Activated naive CD8-positive, alpha-beta T cell treated with anti-CD3 and anti-CD28 coated beads for 36 hours (primary cell): Measurements from ENCODE around the gene ARID5B. TPM values are rescaled to one million over a fixed set of nuclear protein-coding genes. Genes with fewer than 3 reads are reported as not detected.

Experiments
- DNase-seq: peaks from one replicate; pipeline ENCODE4 v3.0.0; 2021
- H3K27ac Mint-ChIP-seq: one replicate; pipeline ENCODE4 v1.8.0; 2022; ENCODE audit warnings: mild to moderate bottlenecking, moderate library complexity, mixed read lengths
- H3K27me3 Mint-ChIP-seq: one replicate; pipeline ENCODE4 v1.8.0; 2022; ENCODE audit warnings: mild to moderate bottlenecking, mixed read lengths
- H3K36me3 Mint-ChIP-seq: one replicate; pipeline ENCODE4 v1.8.0; 2021; ENCODE audit warnings: mild to moderate bottlenecking, mixed read lengths
- H3K4me1 Mint-ChIP-seq: one replicate; pipeline ENCODE4 v1.8.0; 2021; ENCODE audit warnings: mixed read lengths
- H3K4me3 Mint-ChIP-seq: one replicate; pipeline ENCODE4 v1.8.0; 2022; ENCODE audit warnings: mild to moderate bottlenecking, moderate library complexity, mixed read lengths
- H3K9me3 Mint-ChIP-seq: one replicate; pipeline ENCODE4 v1.8.0; 2022; ENCODE audit warnings: mixed read lengths
- total RNA-seq, 2 experiments: library from RNA; stranded (reverse); gene quantifications; one replicate each; pipeline ENCODE4 v1.2.3, GENCODE V29; 2021

The ARID5B gene
- total RNA-seq, 2 experiments from 2014 or later: 16.5 to 17.1 TPM

DNA sequence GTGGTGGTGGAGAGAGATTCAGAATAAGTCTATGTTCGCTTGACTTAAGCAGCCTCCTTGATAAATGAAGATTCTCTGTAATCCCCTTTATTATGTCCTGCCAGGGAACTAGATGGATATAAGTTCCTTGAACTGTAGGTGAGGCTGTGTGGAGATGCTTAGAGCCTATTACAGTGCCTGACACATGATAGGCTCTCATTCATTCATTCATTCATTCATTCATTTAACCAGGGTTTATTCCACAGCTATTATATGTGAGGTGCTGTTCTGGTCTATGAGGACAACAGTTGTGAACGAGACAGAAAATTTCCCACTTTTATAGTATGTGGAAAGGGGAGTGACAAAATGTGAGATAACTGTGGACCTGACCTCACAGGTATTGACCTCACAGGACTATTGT is 105.6 kb downstream of the ARID5B start:
- Mint-ChIP-seq H3K27ac (no peak overlapping the region), H3K36me3 (peaks cover 83% of the 10 kb centered on the region), H3K9me3 (peaks cover 3% of the 10 kb centered on the region), H3K4me3 (no peak overlapping the region), H3K4me1 (peaks cover 35% of the 10 kb centered on the region), H3K27me3 (no peaks in the 10 kb centered on the region)
- no peak for DNase-seq

- no peak overlapping the region for H3K4me3 Mint-ChIP-seq
- DNase-seq: no peak
- H3K27me3 Mint-ChIP-seq: no peaks in the 10 kb centered on the region
- peaks cover 34% of the 10 kb centered on the region for H3K4me1 Mint-ChIP-seq
- no peak overlapping the region for H3K27ac Mint-ChIP-seq
- H3K36me3 Mint-ChIP-seq: peaks cover 82% of the 10 kb centered on the region
- peaks cover 3% of the 10 kb centered on the region for H3K9me3 Mint-ChIP-seq
These were observed 106.7 kb downstream of the ARID5B start for GRCh38 chr10:62008196-62008595.

- Mint-ChIP-seq H3K9me3 (peaks cover 4% of the 10 kb centered on the region), H3K27me3 (no peaks in the 10 kb centered on the region), H3K36me3 (peaks cover 79% of the 10 kb centered on the region), H3K27ac (no peak overlapping the region), H3K4me3 (no peak overlapping the region), H3K4me1 (peaks cover 32% of the 10 kb centered on the region)
- no peak for DNase-seq
These were observed 107.4 kb downstream of the ARID5B start for GRCh38 chr10:62008946-62009345.

DNA sequence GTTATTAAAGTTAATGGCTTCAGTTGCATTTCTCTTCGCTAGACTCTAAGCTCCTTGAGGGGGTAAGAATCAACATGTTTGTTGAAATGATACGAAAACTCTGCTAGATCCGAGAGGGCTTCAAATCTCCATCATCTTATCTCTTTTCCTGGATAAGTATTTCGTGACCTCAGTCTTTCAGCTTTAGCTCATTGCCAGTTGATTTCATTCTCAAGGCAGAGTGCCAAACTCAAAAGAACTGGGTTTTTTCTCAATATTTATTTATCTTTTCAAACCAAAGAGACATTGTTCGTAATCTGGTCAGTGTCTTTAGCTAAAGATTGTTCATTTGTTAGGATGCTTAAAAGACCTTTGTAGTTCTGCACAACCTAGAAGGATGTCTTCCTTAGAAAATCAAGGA is 108.9 kb downstream of the ARID5B start:
- DNase-seq: no peak
- H3K27me3 Mint-ChIP-seq: no peaks in the 10 kb centered on the region
- peaks cover 4% of the 10 kb centered on the region for H3K9me3 Mint-ChIP-seq
- peaks cover 29% of the 10 kb centered on the region for H3K4me1 Mint-ChIP-seq
- H3K27ac Mint-ChIP-seq: no peak overlapping the region
- H3K4me3 Mint-ChIP-seq: no peak overlapping the region
- H3K36me3 Mint-ChIP-seq: peaks cover 75% of the 10 kb centered on the region

DNA sequence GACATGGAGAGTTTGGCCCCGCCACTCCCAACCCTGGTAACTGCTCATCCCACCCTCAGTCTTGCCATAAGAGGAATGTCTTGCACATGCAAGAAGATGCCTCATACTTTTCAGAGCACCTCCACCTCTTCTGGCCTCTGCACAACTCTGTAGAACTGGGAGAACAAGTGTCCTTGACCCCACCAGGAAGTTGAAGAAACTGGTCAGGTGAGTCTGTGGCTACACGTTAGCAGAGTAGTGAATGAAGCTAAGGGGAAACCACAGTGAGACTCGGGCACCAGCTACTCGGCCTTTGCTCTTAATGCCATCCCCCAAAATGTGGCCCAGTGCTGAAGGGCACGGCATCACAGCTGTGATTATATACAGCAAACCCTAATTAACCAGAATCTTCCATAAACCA is 110.1 kb downstream of the ARID5B start:
- H3K27ac Mint-ChIP-seq: no peak overlapping the region
- peaks cover 22% of the 10 kb centered on the region for H3K4me1 Mint-ChIP-seq
- peaks cover 70% of the 10 kb centered on the region for H3K36me3 Mint-ChIP-seq

DNA sequence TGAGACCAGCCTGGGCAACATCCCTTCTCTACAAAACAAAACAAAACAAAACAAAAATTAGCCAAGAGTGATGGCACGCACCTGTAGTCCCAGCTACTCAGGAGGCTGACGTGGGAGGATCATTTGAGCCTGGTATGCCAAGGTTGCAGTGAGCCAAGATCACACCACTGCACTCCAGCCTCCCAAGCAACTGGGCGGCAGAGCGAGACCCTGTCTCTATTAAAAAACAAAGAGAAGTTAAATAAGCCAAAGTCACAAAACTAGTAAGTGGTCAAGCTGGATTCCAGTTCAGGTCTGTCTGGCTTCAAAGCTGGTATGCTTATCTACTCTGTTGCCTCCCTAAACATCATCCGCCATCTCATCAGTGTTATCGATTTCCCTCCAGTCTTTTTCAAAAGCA is 110.8 kb downstream of the ARID5B start:
- Mint-ChIP-seq H3K36me3 (peaks cover 66% of the 10 kb centered on the region), H3K4me3 (no peak overlapping the region), H3K27me3 (no peaks in the 10 kb centered on the region), H3K27ac (no peak overlapping the region), H3K9me3 (peaks cover 1% of the 10 kb centered on the region), H3K4me1 (peaks cover 20% of the 10 kb centered on the region)
- no peak for DNase-seq

More for the DNA sequence above, 110.1 kb downstream of the ARID5B start:
- peaks cover 1% of the 10 kb centered on the region for H3K9me3 Mint-ChIP-seq
- no peaks in the 10 kb centered on the region for H3K27me3 Mint-ChIP-seq
- DNase-seq: no peak
- no peak overlapping the region for H3K4me3 Mint-ChIP-seq

DNA sequence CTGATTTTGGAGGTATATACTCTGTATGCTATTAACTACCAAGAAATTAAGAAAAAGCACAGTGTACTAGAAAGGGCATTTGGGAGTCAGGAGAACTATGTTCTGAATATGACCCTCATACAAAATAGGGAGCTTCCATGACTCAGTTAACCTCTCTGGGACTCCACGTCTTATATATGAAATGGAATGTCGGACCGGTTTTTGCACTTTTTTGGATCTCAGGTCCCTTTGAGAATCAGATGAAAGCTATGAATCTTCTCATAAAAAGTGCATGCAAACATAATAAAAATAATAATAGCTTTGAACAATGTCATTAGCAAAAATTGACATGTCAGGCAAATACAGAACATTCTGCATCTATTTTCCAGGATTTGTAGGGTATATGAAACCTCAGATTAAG is 113.0 kb downstream of the ARID5B start:
- peaks cover 28% of the 10 kb centered on the region for H3K4me1 Mint-ChIP-seq
- no peak overlapping the region for H3K27ac Mint-ChIP-seq
- DNase-seq: no peak
- H3K27me3 Mint-ChIP-seq: no peaks in the 10 kb centered on the region
- peaks cover 1% of the 10 kb centered on the region for H3K9me3 Mint-ChIP-seq
- peaks cover 66% of the 10 kb centered on the region for H3K36me3 Mint-ChIP-seq
- no peak overlapping the region for H3K4me3 Mint-ChIP-seq

GRCh38 chr10:62015994-62016393 is 114.5 kb downstream of the ARID5B start:
- Mint-ChIP-seq H3K27me3 (no peaks in the 10 kb centered on the region), H3K27ac (no peak overlapping the region), H3K36me3 (peaks cover 62% of the 10 kb centered on the region), H3K9me3 (peaks cover 1% of the 10 kb centered on the region), H3K4me3 (no peak overlapping the region), H3K4me1 (peaks cover 33% of the 10 kb centered on the region)
- DNase-seq: no peak

- no peaks in the 10 kb centered on the region for H3K27me3 Mint-ChIP-seq
- H3K36me3 Mint-ChIP-seq: peaks cover 57% of the 10 kb centered on the region
- H3K4me1 Mint-ChIP-seq: peaks cover 37% of the 10 kb centered on the region
- peaks cover 1% of the 10 kb centered on the region for H3K9me3 Mint-ChIP-seq
- peak overlapping the region; percentile 11 for H3K27ac Mint-ChIP-seq
- no peak overlapping the region for H3K4me3 Mint-ChIP-seq
- DNase-seq: no peak
These were observed 115.4 kb downstream of the ARID5B start for GRCh38 chr10:62016623-62017490.

DNA sequence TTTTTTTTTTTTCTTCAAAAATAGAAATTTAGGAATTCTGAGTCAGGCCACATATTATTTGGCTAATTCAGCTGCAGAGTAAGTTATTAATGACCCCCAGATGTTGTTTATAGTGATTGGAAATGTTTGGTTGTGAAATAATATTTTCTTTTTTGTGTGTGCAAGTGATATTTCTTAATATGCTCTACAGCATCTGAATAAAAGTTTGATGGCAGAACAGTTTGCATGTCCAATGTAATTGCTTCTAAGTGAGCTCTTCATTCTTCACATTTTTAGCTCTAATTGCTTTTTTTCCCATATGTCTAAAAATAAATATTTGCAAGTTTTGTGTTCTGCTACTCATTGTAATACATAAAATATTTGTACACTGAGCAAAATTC is 116.0 kb downstream of the ARID5B start:
- no peaks in the 10 kb centered on the region for H3K27me3 Mint-ChIP-seq
- H3K27ac Mint-ChIP-seq: no peak overlapping the region
- DNase-seq: no peak
- peaks cover 56% of the 10 kb centered on the region for H3K36me3 Mint-ChIP-seq
- no peak overlapping the region for H3K4me3 Mint-ChIP-seq
- H3K4me1 Mint-ChIP-seq: peaks cover 40% of the 10 kb centered on the region
- H3K9me3 Mint-ChIP-seq: peaks cover 3% of the 10 kb centered on the region

DNA sequence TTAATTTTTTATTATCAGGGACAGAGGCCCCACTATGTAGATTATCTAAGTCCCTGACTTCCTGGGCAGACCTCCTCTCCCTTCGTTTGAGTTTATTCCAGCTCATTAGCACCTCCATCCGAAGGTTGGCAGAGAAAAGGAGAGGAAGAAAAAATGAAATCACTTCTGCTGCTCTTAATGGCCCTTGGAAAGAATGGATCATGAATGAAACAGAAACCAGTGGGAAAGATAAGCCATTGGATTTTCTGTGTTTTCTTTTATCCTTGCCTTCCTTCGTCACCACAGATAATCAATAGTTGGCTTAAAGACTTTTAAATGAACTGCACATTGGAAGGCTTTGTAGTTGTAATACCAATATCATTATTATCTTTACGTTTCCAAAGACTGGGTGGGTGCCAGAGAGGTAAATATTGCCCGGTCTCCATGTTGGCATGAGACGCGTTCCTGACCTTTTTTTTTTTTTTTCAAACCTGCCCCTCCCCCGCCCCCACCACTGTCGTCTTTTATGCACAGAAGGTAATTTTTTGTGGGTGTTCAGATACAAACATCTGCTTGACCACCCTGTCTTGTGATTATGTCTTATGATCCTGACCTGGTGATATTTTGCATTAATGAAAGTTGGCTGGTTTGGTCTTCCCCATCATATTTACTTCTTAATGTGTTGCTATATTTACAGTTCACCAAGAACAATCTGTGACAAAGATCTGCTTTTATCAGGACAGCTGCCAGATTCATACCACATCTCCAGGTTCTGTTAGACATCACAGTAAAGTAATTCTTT is 116.8 kb downstream of the ARID5B start:
- DNase-seq: no peak
- H3K27ac Mint-ChIP-seq: peak overlapping the region; percentile 16
- peaks cover 10% of the 10 kb centered on the region for H3K9me3 Mint-ChIP-seq
- no peaks in the 10 kb centered on the region for H3K27me3 Mint-ChIP-seq
- H3K4me3 Mint-ChIP-seq: no peak overlapping the region
- H3K4me1 Mint-ChIP-seq: peaks cover 48% of the 10 kb centered on the region
- peaks cover 64% of the 10 kb centered on the region for H3K36me3 Mint-ChIP-seq

DNA sequence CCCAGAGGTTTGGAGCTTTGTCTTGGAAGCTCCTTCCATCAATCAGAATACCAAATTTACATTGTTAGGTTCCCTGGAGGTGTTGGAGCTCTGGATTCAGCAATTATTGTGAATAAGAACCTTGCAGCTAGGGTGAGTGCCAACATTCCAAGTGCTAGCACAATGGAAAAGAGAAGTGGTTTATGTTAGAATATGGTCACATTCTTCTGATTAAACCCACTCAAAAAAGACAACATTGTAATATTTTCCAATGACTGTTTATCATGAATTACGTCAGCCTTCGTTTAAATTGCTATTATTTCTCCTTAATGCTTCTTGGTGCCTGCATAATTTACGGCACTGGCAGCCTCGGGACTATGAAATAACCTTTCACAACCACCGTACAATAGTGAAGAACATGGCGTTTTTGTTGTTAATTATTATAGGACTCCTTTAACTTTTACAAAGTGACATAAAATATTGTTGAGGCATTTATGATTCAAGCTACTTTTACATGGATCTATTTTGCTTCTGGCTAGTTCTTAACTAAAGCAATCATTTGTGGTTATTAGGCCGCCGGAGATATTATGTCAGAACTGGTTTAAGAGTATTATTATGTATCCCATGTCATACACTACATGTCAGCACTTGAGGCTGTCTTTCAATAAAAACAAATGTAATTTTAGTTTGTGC is 117.7 kb downstream of the ARID5B start:
- H3K27me3 Mint-ChIP-seq: no peaks in the 10 kb centered on the region
- H3K4me1 Mint-ChIP-seq: peaks cover 47% of the 10 kb centered on the region
- no peak for DNase-seq
- peaks cover 66% of the 10 kb centered on the region for H3K36me3 Mint-ChIP-seq
- peak overlapping the region; percentile 88 for H3K27ac Mint-ChIP-seq
- peaks cover 10% of the 10 kb centered on the region for H3K9me3 Mint-ChIP-seq
- H3K4me3 Mint-ChIP-seq: no peak overlapping the region

GRCh38 chr10:62019685-62020359 is 118.3 kb downstream of the ARID5B start:
- Mint-ChIP-seq H3K9me3 (peaks cover 10% of the 10 kb centered on the region), H3K4me3 (no peak overlapping the region), H3K27ac (peak overlapping the region; percentile 88), H3K27me3 (no peaks in the 10 kb centered on the region), H3K4me1 (peaks cover 47% of the 10 kb centered on the region), H3K36me3 (peaks cover 67% of the 10 kb centered on the region)
- DNase-seq: no peak

DNA sequence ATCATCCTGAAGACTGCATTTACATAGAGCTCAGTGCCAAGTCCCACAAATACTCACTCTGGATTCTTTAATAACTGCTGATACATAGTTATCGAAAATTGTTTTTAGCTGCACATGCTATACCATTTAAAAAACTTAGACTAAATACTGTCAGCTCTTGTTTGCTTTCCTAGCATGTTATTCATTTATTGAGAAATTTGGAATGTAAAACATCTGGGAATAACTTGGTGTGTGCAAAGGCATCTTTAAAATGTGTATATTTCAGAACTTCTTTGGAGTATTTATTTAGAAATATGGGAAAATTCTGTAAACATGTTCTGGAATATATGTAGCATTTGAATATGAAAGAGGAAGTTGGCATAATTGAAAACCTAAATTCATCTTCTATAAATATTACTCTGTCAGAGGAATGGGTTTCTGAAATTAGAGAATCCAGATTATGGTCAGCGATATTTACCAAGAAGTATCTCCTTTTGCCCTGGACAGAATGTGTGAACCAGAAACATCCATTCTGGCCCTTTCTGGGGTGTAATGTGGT is 119.7 kb downstream of the ARID5B start:
- Mint-ChIP-seq H3K4me1 (peaks cover 53% of the 10 kb centered on the region), H3K27me3 (no peaks in the 10 kb centered on the region), H3K9me3 (peaks cover 10% of the 10 kb centered on the region), H3K4me3 (no peak overlapping the region), H3K36me3 (peaks cover 69% of the 10 kb centered on the region), H3K27ac (peak overlapping the region; percentile 42)
- DNase-seq: no peak
